ENCODE results near the gene SNX2. TPM values are rescaled to one million over a fixed set of nuclear protein-coding genes. Genes with fewer than 3 reads are reported as not detected.

The SNX2 gene
- total RNA-seq, 1 donor from 2014 or later: 53.8 TPM

- TF ChIP-seq, protein P1, sequence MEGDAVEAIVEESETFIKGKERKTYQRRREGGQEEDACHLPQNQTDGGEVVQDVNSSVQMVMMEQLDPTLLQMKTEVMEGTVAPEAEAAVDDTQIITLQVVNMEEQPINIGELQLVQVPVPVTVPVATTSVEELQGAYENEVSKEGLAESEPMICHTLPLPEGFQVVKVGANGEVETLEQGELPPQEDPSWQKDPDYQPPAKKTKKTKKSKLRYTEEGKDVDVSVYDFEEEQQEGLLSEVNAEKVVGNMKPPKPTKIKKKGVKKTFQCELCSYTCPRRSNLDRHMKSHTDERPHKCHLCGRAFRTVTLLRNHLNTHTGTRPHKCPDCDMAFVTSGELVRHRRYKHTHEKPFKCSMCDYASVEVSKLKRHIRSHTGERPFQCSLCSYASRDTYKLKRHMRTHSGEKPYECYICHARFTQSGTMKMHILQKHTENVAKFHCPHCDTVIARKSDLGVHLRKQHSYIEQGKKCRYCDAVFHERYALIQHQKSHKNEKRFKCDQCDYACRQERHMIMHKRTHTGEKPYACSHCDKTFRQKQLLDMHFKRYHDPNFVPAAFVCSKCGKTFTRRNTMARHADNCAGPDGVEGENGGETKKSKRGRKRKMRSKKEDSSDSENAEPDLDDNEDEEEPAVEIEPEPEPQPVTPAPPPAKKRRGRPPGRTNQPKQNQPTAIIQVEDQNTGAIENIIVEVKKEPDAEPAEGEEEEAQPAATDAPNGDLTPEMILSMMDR (IDR thresholded peaks at IDR 0.05): no peak
- DNase-seq (ENCODE audit: low spot score): no peak
- Mint-ChIP-seq H3K9me3 (ENCODE audit: low read depth) (no peaks in the 10 kb centered on the region), H3K36me3 (ENCODE audit: low read depth) (no peaks in the 10 kb centered on the region), H3K27ac (ENCODE audit: unreplicated experiment) (peak overlapping the region; percentile 45), H3K4me3 (ENCODE audit: unreplicated experiment) (peak overlapping the region; percentile 3), H3K27me3 (ENCODE audit: low read depth) (no peaks in the 10 kb centered on the region), H3K4me1 (ENCODE audit: low read depth) (peaks cover 26% of the 10 kb centered on the region)
Measured at GRCh38 chr5:122751293-122751782, 23.5 kb upstream of the SNX2 start.

DNA sequence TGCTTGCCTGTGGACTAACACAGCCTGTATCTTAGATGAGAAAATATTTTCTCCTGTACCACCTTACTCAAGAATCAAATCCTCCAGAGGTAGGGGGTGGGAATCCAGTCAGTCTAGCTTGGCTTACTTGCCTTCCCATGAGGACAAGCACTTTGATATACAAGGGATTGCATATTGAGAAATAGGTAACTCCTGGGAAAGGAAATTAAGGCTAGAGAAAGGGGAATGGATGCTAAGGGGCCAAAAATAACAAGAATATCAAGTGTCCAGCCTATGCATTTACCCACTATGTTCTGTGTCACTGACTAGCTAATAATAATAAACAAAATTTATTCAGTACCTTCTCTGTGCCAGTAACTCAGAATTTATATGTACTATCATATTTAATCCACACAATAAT is 21.4 kb upstream of the SNX2 start:
- Mint-ChIP-seq H3K4me1 (ENCODE audit: low read depth) (peaks cover 28% of the 10 kb centered on the region), H3K4me3 (ENCODE audit: unreplicated experiment) (no peak overlapping the region), H3K36me3 (ENCODE audit: low read depth) (no peaks in the 10 kb centered on the region), H3K9me3 (ENCODE audit: low read depth) (no peaks in the 10 kb centered on the region), H3K27ac (ENCODE audit: unreplicated experiment) (no peak overlapping the region), H3K27me3 (ENCODE audit: low read depth) (no peaks in the 10 kb centered on the region)
- no peak for DNase-seq (ENCODE audit: low spot score)
- TF ChIP-seq, protein P1 (IDR thresholded peaks at IDR 0.05): no peak

- H3K4me1 Mint-ChIP-seq (ENCODE audit: low read depth): peaks cover 28% of the 10 kb centered on the region
- peak overlapping the region; percentile 61 for H3K27ac Mint-ChIP-seq (ENCODE audit: unreplicated experiment)
- no peak for DNase-seq (ENCODE audit: low spot score)
- no peaks in the 10 kb centered on the region for H3K9me3 Mint-ChIP-seq (ENCODE audit: low read depth)
- no peaks in the 10 kb centered on the region for H3K27me3 Mint-ChIP-seq (ENCODE audit: low read depth)
- H3K4me3 Mint-ChIP-seq (ENCODE audit: unreplicated experiment): no peak overlapping the region
- TF ChIP-seq, protein P1 (IDR thresholded peaks at IDR 0.05): no peak
- H3K36me3 Mint-ChIP-seq (ENCODE audit: low read depth): no peaks in the 10 kb centered on the region
Measured at GRCh38 chr5:122755783-122756182, 19.1 kb upstream of the SNX2 start.

DNA sequence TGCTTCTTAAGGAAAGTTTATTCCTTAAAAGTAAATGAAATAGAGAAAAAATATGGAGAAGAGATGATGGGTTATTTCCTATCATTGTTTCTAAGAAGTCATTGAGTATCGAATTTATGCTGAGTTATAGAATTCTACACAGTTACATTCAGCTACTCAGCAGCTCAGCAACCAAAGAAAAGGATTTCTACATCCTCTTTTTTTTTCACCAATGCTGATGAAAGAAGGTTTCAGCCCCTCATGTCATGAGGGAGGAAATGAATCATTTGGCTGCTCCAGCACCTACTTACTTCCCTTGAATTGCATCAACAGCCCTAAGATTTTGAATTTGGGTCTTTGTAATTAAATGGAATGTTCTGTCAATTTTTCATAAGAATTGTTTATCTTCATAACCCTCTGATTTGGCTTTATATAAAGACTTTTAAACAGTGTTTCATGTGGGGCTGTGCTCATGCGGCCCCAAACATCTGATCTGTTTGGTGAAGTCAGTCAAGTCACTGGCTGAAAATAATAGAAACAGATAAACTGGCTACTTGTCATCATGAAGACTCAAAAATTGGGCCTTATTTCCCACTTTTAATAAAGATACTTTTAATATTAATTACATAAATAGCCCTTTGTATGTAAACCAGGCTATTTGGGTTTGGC is 18.5 kb upstream of the SNX2 start:
- no peaks in the 10 kb centered on the region for H3K9me3 Mint-ChIP-seq (ENCODE audit: low read depth)
- no peak overlapping the region for H3K4me3 Mint-ChIP-seq (ENCODE audit: unreplicated experiment)
- DNase-seq (ENCODE audit: low spot score): no peak
- TF ChIP-seq, protein P1 (IDR thresholded peaks at IDR 0.05): no peak
- peaks cover 24% of the 10 kb centered on the region for H3K4me1 Mint-ChIP-seq (ENCODE audit: low read depth)
- no peaks in the 10 kb centered on the region for H3K27me3 Mint-ChIP-seq (ENCODE audit: low read depth)
- no peaks in the 10 kb centered on the region for H3K36me3 Mint-ChIP-seq (ENCODE audit: low read depth)
- H3K27ac Mint-ChIP-seq (ENCODE audit: unreplicated experiment): peak overlapping the region; percentile 61

DNA sequence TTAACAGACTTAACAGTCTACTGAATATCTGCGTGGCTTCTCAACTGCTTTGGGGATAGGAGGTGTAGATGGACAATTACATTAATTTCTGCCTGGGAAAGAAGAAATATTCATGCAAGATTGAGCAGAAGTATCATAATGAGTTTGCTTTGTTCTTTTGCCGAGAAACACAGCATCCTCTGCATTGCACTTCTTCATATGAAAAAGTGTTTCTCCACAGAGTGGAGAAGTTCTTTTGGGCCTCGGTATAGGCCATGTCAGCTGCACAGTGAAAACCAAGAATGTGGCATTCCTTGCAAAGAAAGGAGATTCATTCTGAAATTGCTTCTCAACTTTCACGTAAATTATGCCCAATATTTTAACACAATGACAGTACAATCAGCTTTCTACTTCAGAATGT is 17.6 kb upstream of the SNX2 start:
- TF ChIP-seq, protein P1 (IDR thresholded peaks at IDR 0.05): no peak
- Mint-ChIP-seq H3K9me3 (ENCODE audit: low read depth) (no peaks in the 10 kb centered on the region), H3K27me3 (ENCODE audit: low read depth) (no peaks in the 10 kb centered on the region), H3K27ac (ENCODE audit: unreplicated experiment) (no peak overlapping the region), H3K4me3 (ENCODE audit: unreplicated experiment) (no peak overlapping the region), H3K36me3 (ENCODE audit: low read depth) (no peaks in the 10 kb centered on the region), H3K4me1 (ENCODE audit: low read depth) (peaks cover 20% of the 10 kb centered on the region)
- no peak for DNase-seq (ENCODE audit: low spot score)

Measured in chondrocyte (in vitro differentiated cells).